ENCODE results near the gene NAV2. TPM values are rescaled to one million over a fixed set of nuclear protein-coding genes. Genes with fewer than 3 reads are reported as not detected.

NAV2 gene
- total RNA-seq, 2 donors from 2014 or later, result 26.4 to 35.5 TPM

- H3K4me3 ChIP-seq, result no peak overlapping the region
- DNase-seq, result no peak
- no peaks in the 10 kb centered on the region for H3K9me3 ChIP-seq
- peaks cover 66% of the 10 kb centered on the region for H3K4me1 ChIP-seq
- no peak for TF ChIP-seq POLR2A (IDR thresholded peaks at IDR 0.05)
- TF ChIP-seq CTCF (IDR thresholded peaks at IDR 0.05), result no peak
- ATAC-seq, result no peak
- intact Hi-C loops (cut with DNase I), result no loop called here
- H3K27ac ChIP-seq, result no peak overlapping the region
- WGBS, 2 donors, result 37 to 50% methylated on average over 4 of the region's 4 CpGs
- H3K27me3 ChIP-seq, result no peaks in the 10 kb centered on the region
- H3K36me3 ChIP-seq (replicated peaks in 1 of 2; ENCODE audit: insufficient read depth in 1 of 2, low read depth in 2 of 2), result no peaks in the 10 kb centered on the region
These were observed 104.2 kb downstream of the NAV2 start for GRCh38 chr11:19816817-19817216.

GRCh38 chr11:19817265-19817851 is 104.7 kb downstream of the NAV2 start:
- DNase-seq (no peak), ATAC-seq (no peak)
- H3K4me3 ChIP-seq, result no peak overlapping the region
- TF ChIP-seq CTCF (IDR thresholded peaks at IDR 0.05) (no peak), POLR2A (IDR thresholded peaks at IDR 0.05) (no peak)
- H3K9me3 ChIP-seq, result no peaks in the 10 kb centered on the region
- H3K27ac ChIP-seq, result no peak overlapping the region
- no peaks in the 10 kb centered on the region for H3K36me3 ChIP-seq (replicated peaks in 1 of 2; ENCODE audit: insufficient read depth in 1 of 2, low read depth in 2 of 2)
- WGBS, 2 donors, result 89 to 94% methylated on average over 6 of the region's 6 CpGs
- no peaks in the 10 kb centered on the region for H3K27me3 ChIP-seq
- peaks cover 66% of the 10 kb centered on the region for H3K4me1 ChIP-seq
- intact Hi-C loops (cut with DNase I), result no loop called here

GRCh38 chr11:19817870-19818269 is 105.2 kb downstream of the NAV2 start:
- intact Hi-C loops (cut with DNase I), result no loop called here
- H3K4me3 ChIP-seq, result no peak overlapping the region
- ATAC-seq, result no peak
- DNase-seq, result no peak
- no peaks in the 10 kb centered on the region for H3K9me3 ChIP-seq
- no peaks in the 10 kb centered on the region for H3K36me3 ChIP-seq (replicated peaks in 1 of 2; ENCODE audit: insufficient read depth in 1 of 2, low read depth in 2 of 2)
- H3K27me3 ChIP-seq, result no peaks in the 10 kb centered on the region
- 90 to 95% methylated on average over 3 of the region's 3 CpGs for WGBS, 2 donors
- TF ChIP-seq CTCF (IDR thresholded peaks at IDR 0.05) (no peak), POLR2A (IDR thresholded peaks at IDR 0.05) (no peak)
- H3K27ac ChIP-seq, result no peak overlapping the region
- peaks cover 61% of the 10 kb centered on the region for H3K4me1 ChIP-seq

- TF ChIP-seq CTCF (IDR thresholded peaks at IDR 0.05) (no peak), POLR2A (IDR thresholded peaks at IDR 0.05) (no peak)
- H3K27me3 ChIP-seq, result no peaks in the 10 kb centered on the region
- no peak overlapping the region for H3K27ac ChIP-seq
- DNase-seq (no peak), ATAC-seq (no peak)
- WGBS, 2 donors, result 93 to 96% methylated on average over 3 of the region's 3 CpGs
- intact Hi-C loops (cut with DNase I), result no loop called here
- no peaks in the 10 kb centered on the region for H3K9me3 ChIP-seq
- no peak overlapping the region for H3K4me3 ChIP-seq
- no peaks in the 10 kb centered on the region for H3K36me3 ChIP-seq (replicated peaks in 1 of 2; ENCODE audit: insufficient read depth in 1 of 2, low read depth in 2 of 2)
- H3K4me1 ChIP-seq, result peaks cover 56% of the 10 kb centered on the region
These were observed 106.0 kb downstream of the NAV2 start for GRCh38 chr11:19818619-19819018.

- no peak for ATAC-seq
- Histone ChIP-seq H3K27ac (no peak overlapping the region), H3K4me3 (no peak overlapping the region), H3K36me3 (replicated peaks in 1 of 2; ENCODE audit: insufficient read depth in 1 of 2, low read depth in 2 of 2) (no peaks in the 10 kb centered on the region), H3K9me3 (no peaks in the 10 kb centered on the region), H3K4me1 (peaks cover 55% of the 10 kb centered on the region), H3K27me3 (no peaks in the 10 kb centered on the region)
- WGBS, 2 donors, result 66 to 76% methylated on average over 2 of the region's 2 CpGs
- DNase-seq, result no peak
- intact Hi-C loops (cut with DNase I), result no loop called here
- TF ChIP-seq CTCF (IDR thresholded peaks at IDR 0.05) (no peak), POLR2A (IDR thresholded peaks at IDR 0.05) (no peak)
These were observed 106.5 kb downstream of the NAV2 start for GRCh38 chr11:19819148-19819547.

Data from body of pancreas (tissue), 4 donors.